ENCODE data around the gene BRME1.

BRME1 gene

DNA sequence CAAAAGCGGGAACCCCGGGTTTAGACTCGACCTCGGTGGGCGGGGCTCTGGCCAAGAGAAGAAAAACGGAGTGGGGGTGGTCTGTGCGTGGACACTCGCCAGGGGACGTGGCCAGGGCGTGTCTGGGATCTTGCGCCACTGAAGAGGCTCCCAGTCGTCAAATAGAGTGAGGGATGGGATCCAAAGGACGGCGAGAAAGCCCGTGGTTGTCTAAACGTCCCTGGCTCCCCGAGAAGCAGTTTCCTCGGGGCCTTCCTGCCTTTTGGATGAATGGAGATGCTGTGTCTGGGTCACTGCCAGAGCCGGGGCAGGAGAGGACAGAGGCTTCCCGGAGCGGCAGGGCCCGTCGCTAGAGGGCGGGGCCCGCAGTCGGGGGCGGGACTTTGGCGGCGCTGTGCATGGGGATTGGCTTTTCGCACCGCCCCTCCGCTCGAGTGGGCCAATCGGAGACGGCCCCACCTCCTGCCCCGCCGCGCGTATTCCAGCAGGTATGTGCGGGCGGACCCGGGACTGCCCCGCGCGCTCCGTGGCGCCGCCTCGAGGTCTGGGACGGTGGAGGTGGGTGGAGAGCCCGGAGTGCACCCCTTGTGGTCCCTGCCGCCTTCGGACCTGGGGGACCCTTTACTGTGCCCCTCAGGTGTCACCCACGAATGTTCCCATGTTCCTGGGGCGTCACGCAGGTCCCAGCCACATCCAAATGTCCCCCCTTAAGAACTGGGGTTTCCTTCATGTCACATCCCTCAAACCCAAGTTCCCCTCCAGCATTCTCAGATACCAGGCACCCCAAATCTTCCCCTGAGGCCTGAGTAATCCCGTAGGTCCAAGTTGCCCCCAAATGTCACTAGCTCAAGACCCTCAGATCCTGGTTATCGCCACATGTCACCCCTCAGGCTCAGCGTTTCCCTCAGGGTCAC, 72.3 kb downstream of the BRME1 start:
- H3K27me3 ChIP-seq (ENCODE audit: insufficient read depth, low read depth, severe bottlenecking), result no peaks in the 10 kb centered on the region
- H3K27ac ChIP-seq, result peak overlapping the region; percentile 64
- peak; percentile 73 for TF ChIP-seq CTCF (IDR thresholded peaks at IDR 0.05; ENCODE audit: low read depth, low read length)
- peaks cover 10% of the 10 kb centered on the region for H3K36me3 ChIP-seq
- peak overlapping the region; percentile 54 for H3K4me3 ChIP-seq (ENCODE audit: low read depth, low read length)
- no peaks in the 10 kb centered on the region for H3K9me3 ChIP-seq (ENCODE audit: severe bottlenecking)
- DNase-seq, result peak; percentile 94

Data from WERI-Rb-1 (cell line).